K562 (cell line): ENCODE results near the gene RAB6B. TPM values are rescaled to one million over a fixed set of nuclear protein-coding genes. Genes with fewer than 3 reads are reported as not detected.

ENCODE experiments used
- ATAC-seq: fragments of 200-7000 bp; cut with Tn5 transposase; 3 replicates; pipeline ENCODE4 v1.9.1; 2020; ENCODE audit warnings: moderate library complexity
- BruUV-seq: library from RNA; stranded (reverse); fragments of 400-500 nt; replicated peaks from 2 replicates; lab custom pipeline; 2021; lab: Mats Ljungman, UMichigan
- CTCF ChIA-PET: fragments of 300-600 bp; formaldehyde crosslinking; extraction: SDS; loops from one replicate; lab custom pipeline; 2021; ENCODE audit warnings: low intra/inter-chr PET ratio; lab: Yijun Ruan, JAX
- POLR2A ChIA-PET: fragments of 300-600, 350-650 bp; sonication (Branson Sonifier 250); formaldehyde crosslinking; extraction: SDS; loops from one replicate; lab custom pipeline; 2021; ENCODE audit warnings: antibody characterized with exemption, inconsistent platforms; lab: Yijun Ruan, JAX
- DNase-seq, 4 experiments: peaks; one replicate each; pipeline versions ENCODE4 v3.0.0 to v3.0.0-alpha.2; 2011 to 2018; ENCODE audit warnings: low spot score in 3 of 4, mixed read lengths in 3 of 4; ENCODE audit errors: extremely low read depth in 1 of 4
- FAIRE-seq: peaks from 2 replicates; lab custom pipeline; 2011; peaks lifted over from hg19 to GRCh38; lab: Jason Lieb, UNC
- H2AFZ ChIP-seq: 2 replicates; pipeline ENCODE4 v1.6.0; 2011; ENCODE audit warnings: low read depth, low read length, control low read depth, inconsistent platforms
- H3K27ac ChIP-seq: fragments of 200-600 bp; 3 replicates; pipeline ENCODE4 v1.8.0; 2011; ENCODE audit warnings: low read depth, mild to moderate bottlenecking, control low read depth, inconsistent platforms, low read length, moderate library complexity, mixed read lengths; ENCODE audit errors: extremely low read depth
- H3K27me3 ChIP-seq, 2 experiments: fragments of 300-600 bp in 1 of 2; 2 replicates in 1 of 2; 3 replicates in 1 of 2; pipeline versions ENCODE4 v1.6.0 to v1.8.0; 2011; ENCODE audit warnings: inconsistent platforms in 2 of 2, low read length in 2 of 2, mild to moderate bottlenecking in 1 of 2, mixed read lengths in 1 of 2, moderate library complexity in 1 of 2; ENCODE audit not compliant: control insufficient read depth in 2 of 2, insufficient read depth in 2 of 2
- H3K36me3 ChIP-seq: fragments of 300-600 bp; 3 replicates; pipeline ENCODE4 v1.8.0; 2011; ENCODE audit warnings: mild to moderate bottlenecking, low read length, inconsistent platforms; ENCODE audit not compliant: control insufficient read depth, insufficient read depth
- H3K4me1 ChIP-seq, 2 experiments: fragments of 200-600 bp in 1 of 2; replicated peaks in 1 of 2; 2 replicates in 1 of 2; 3 replicates in 1 of 2; pipeline versions ENCODE4 v1.5.1 to v1.8.0; 2011; ENCODE audit warnings: inconsistent platforms in 2 of 2, low read length in 2 of 2, mild to moderate bottlenecking in 1 of 2, mixed read lengths in 1 of 2, moderate library complexity in 1 of 2; ENCODE audit not compliant: control insufficient read depth in 2 of 2, insufficient read depth in 2 of 2
- H3K4me2 ChIP-seq: 2 replicates; pipeline ENCODE4 v1.6.1; 2011; ENCODE audit warnings: low read length, control low read depth, inconsistent platforms, mixed read lengths; ENCODE audit not compliant: insufficient read depth
- H3K4me3 ChIP-seq: fragments of 200-600 bp; sonication (generic), shearing (Covaris generic); 2 replicates; pipeline ENCODE4 v1.5.1; 2016; ENCODE audit warnings: control low read depth, inconsistent platforms
- H3K79me2 ChIP-seq: fragments of 200-600 bp; 3 replicates; pipeline ENCODE4 v1.8.0; 2011; ENCODE audit warnings: low read length, inconsistent platforms; ENCODE audit not compliant: control insufficient read depth, insufficient read depth
- H3K9ac ChIP-seq, 2 experiments: 2 replicates each; pipeline versions ENCODE4 v1.6.0 to v1.6.1; 2011; ENCODE audit warnings: low read depth in 2 of 2, low read length in 2 of 2, control low read depth in 1 of 2, inconsistent platforms in 1 of 2, mild to moderate bottlenecking in 1 of 2, mixed read lengths in 1 of 2; ENCODE audit not compliant: insufficient read depth in 1 of 2
- H3K9me1 ChIP-seq: one replicate; pipeline ENCODE4 v1.6.0; 2011; ENCODE audit warnings: inconsistent platforms, mild to moderate bottlenecking, low read length, moderate library complexity; ENCODE audit not compliant: control insufficient read depth, insufficient read depth
- H3K9me3 ChIP-seq: replicated peaks from 2 replicates; pipeline ENCODE4 v1.5.1; 2011; ENCODE audit warnings: low read depth, low read length, inconsistent platforms; ENCODE audit not compliant: control insufficient read depth, insufficient read depth
- H4K20me1 ChIP-seq: replicated peaks from 2 replicates; pipeline ENCODE4 v1.6.1; 2011; ENCODE audit warnings: low read length, inconsistent platforms, mixed read lengths; ENCODE audit not compliant: control insufficient read depth, insufficient read depth
- ADNP ChIP-seq: fragments of 200-800 bp; sonication (Bioruptor generic); IDR thresholded peaks from 2 replicates; pipeline ENCODE4 v1.6.1; 2016; ENCODE audit warnings: missing genetic modification characterization, missing compliant biosample characterization
- CBX2 ChIP-seq: fragments of 200-600 bp; sonication (generic); IDR thresholded peaks from one replicate; pipeline ENCODE4 v1.6.1; 2012; ENCODE audit warnings: mild to moderate bottlenecking, low read length, inconsistent platforms; ENCODE audit not compliant: insufficient read depth, poor library complexity, severe bottlenecking
- CEBPG ChIP-seq, 3 experiments: fragments of 200-800 bp in 1 of 3; sonication (Bioruptor generic) in 1 of 3; sonication (generic) in 1 of 3; formaldehyde crosslinking in 1 of 3; IDR thresholded peaks in 2 of 3; conservative IDR thresholded peaks in 1 of 3; 2 replicates each; pipeline versions ENCODE4 v1.6.1 to v1.8.0; 2016 to 2022; ENCODE audit warnings: missing compliant biosample characterization in 2 of 3, missing genetic modification characterization in 2 of 3, mild to moderate bottlenecking in 1 of 3, missing genetic modification reagents in 1 of 3
- DLX4 ChIP-seq: fragments of 250-450 bp; sonication (Bioruptor Pico); IDR thresholded peaks from 2 replicates; pipeline ENCODE4 v1.6.1; 2021; ENCODE audit warnings: mild to moderate bottlenecking
- DMBX1 ChIP-seq: fragments of 250-450 bp; sonication (Bioruptor Pico); IDR thresholded peaks from 2 replicates; pipeline ENCODE4 v1.8.0; 2022; ENCODE audit warnings: inconsistent platforms, mild to moderate bottlenecking, moderate library complexity, borderline replicate concordance
- E2F8 ChIP-seq: fragments of 450-650 bp; IDR thresholded peaks from 2 replicates; pipeline ENCODE4 v1.7.1; 2018; ENCODE audit warnings: mild to moderate bottlenecking, low read depth; ENCODE audit not compliant: partially characterized antibody
- FOXJ2 ChIP-seq: fragments of 200-800 bp; sonication (Bioruptor generic); IDR thresholded peaks from 2 replicates; pipeline ENCODE4 v1.6.1; 2016; ENCODE audit warnings: missing genetic modification characterization, missing compliant biosample characterization
- KDM1A ChIP-seq, 2 experiments: fragments of 450-650 bp; IDR thresholded peaks; 2 replicates each; pipeline ENCODE4 v1.6.1; 2016; ENCODE audit warnings: mild to moderate bottlenecking in 2 of 2
- MTF1 ChIP-seq: fragments of 250-450 bp; sonication (Bioruptor Pico); IDR thresholded peaks from 2 replicates; pipeline ENCODE4 v1.9.0; 2021; ENCODE audit warnings: moderate library complexity, mild to moderate bottlenecking, inconsistent platforms, borderline replicate concordance
- NFIC ChIP-seq: fragments of 450-650 bp; IDR thresholded peaks from 2 replicates; pipeline ENCODE4 v1.6.1; 2017; ENCODE audit warnings: mild to moderate bottlenecking, inconsistent platforms
- TFE3 ChIP-seq: fragments of 450-650 bp; formaldehyde crosslinking; IDR thresholded peaks from 2 replicates; pipeline ENCODE4 v1.4.0; 2020; ENCODE audit warnings: mild to moderate bottlenecking, mixed read lengths
- USF2 ChIP-seq: sonication (generic); formaldehyde crosslinking; IDR thresholded peaks from 2 replicates; pipeline ENCODE4 v1.5.0; 2020; ENCODE audit warnings: missing genetic modification reagents
- ZBED1 ChIP-seq: IDR thresholded peaks from 2 replicates; pipeline ENCODE4 v1.6.1; 2014
- WGBS: fragments of 100-300 bp; shearing (Covaris generic); methylation state at CpG from one replicate; pipeline ENCODE4 v1.1.6; 2016; ENCODE audit warnings: low coverage, mixed read lengths; ENCODE audit not compliant: insufficient coverage; ENCODE audit errors: missing lambda C conversion rate; 5-methylcytosine and 5-hydroxymethylcytosine counted together
- in situ Hi-C: fragments of 300-500 bp; cut with MboI; formaldehyde crosslinking; loops from 4 replicates; pipeline ENCODE4 v1.15.0; 2018; ENCODE audit warnings: inconsistent platforms, mixed read lengths
- intact Hi-C: fragments of 100-400 bp; cut with micrococcal nuclease; formaldehyde crosslinking; loops from 2 replicates; pipeline ENCODE4 v1.14.2; 2022
- polyA plus RNA-seq, 8 experiments: library from polyadenylated mRNA; depleted of rRNA in 4 of 8; stranded (reverse) in 5 of 8; unstranded in 3 of 8; fragments of >200 nt; fragmentation: Nextera tagmentation in 2 of 8; fragmentation: Illumina TruSeq in 1 of 8; extraction: Ambion mirVana in 2 of 8; extraction: Trizol in 1 of 8; gene quantifications; 2 replicates each; pipeline versions ENCODE4 v1.2.1 to v1.2.3, GENCODE V29; 2011 to 2014; ENCODE audit warnings: inconsistent platforms in 1 of 8, missing spikeins in 1 of 8
- total RNA-seq, 7 experiments: library from RNA; depleted of rRNA in 6 of 7; stranded (reverse); fragments of >200 nt in 6 of 7; fragmentation: Illumina TruSeq in 2 of 7; extraction: Trizol in 2 of 7; gene quantifications; 2 replicates each; pipeline versions ENCODE4 v1.2.1 to v1.2.3, GENCODE V29; 2011 to 2021; ENCODE audit warnings: low replicate concordance in 1 of 7

Gene RAB6B
- total and polyA plus RNA-seq, 9 of the 15 experiments (the other 6 are each of a cell fraction or from before 2014, with no cell fraction given) = 0.60 to 18.1 (median 1.5) TPM

- ChIA-PET CTCF (no interaction called here), POLR2A (interaction anchor here (0.5 kb wide), 1 partner anchor 779 kb away, joined by 3 read pairs; no protein-coding TSS in a partner anchor)
- TF ChIP-seq CBX2 (no peak), DLX4 (no peak), FOXJ2 (tag) (no peak), DMBX1 (no peak), USF2 (CRISPR knock-in tag) (no peak), ADNP (tag) (no peak), TFE3 (no peak), ZBED1 (no peak), E2F8 (no peak), MTF1 (CRISPR knock-in tag) (no peak), KDM1A (IDR thresholded peaks at IDR 0.05) (no peak), NFIC (no peak), CEBPG (CRISPR knock-in tag; IDR thresholded peaks at IDR 0.05) (no peak), CEBPG (tag; conservative IDR thresholded peaks at IDR 0.05 in 1 of 2, IDR thresholded peaks at IDR 0.05 in 1 of 2) (no peak)
- H3K9me3 ChIP-seq = no peaks in the 10 kb centered on the region
- intact Hi-C loops = loop anchor here (5.0 to 10.0 kb wide), 2 partner anchors 370 to 442 kb away; no protein-coding TSS in a partner anchor
- no peak for DNase-seq
- H4K20me1 ChIP-seq = no peaks in the 10 kb centered on the region
- ATAC-seq = no peak
- FAIRE-seq = no peak
- no peaks in the 10 kb centered on the region for H3K4me1 ChIP-seq
- BruUV-seq = no TSS peak
- 2% methylated on average over 11 of the region's 11 CpGs for WGBS
- H3K9ac ChIP-seq = no peak overlapping the region
- H2AFZ ChIP-seq = no peak overlapping the region
- H3K4me2 ChIP-seq = no peak overlapping the region
- peaks cover 0 to 56% of the 10 kb centered on the region in 2 experiments; a peak in 2 of 5 replicates for H3K27me3 ChIP-seq
- H3K9me1 ChIP-seq = no peaks in the 10 kb centered on the region
- in situ Hi-C loops = no loop called here
- H3K36me3 ChIP-seq = no peaks in the 10 kb centered on the region
- H3K4me3 ChIP-seq = no peak overlapping the region
- no peaks in the 10 kb centered on the region for H3K79me2 ChIP-seq
- H3K27ac ChIP-seq = no peak overlapping the region
Observed at GRCh38 chr3:133934996-133935842, 39.5 kb upstream of the RAB6B start.
